PC-9 (cell line): ENCODE data around the gene CCR7.

ENCODE experiments used
- CTCF ChIP-seq: fragments of 200-600 bp; sonication (generic); conservative IDR thresholded peaks from 2 replicates; pipeline ENCODE4 v1.6.1; 2017; ENCODE audit warnings: mixed run types, antibody characterized with exemption, mild to moderate bottlenecking, moderate library complexity
- EZH2 ChIP-seq: fragments of 200-600 bp; sonication (generic); IDR thresholded peaks from 2 replicates; pipeline ENCODE4 v1.8.0; 2017; ENCODE audit warnings: antibody characterized with exemption, low read depth

DNA sequence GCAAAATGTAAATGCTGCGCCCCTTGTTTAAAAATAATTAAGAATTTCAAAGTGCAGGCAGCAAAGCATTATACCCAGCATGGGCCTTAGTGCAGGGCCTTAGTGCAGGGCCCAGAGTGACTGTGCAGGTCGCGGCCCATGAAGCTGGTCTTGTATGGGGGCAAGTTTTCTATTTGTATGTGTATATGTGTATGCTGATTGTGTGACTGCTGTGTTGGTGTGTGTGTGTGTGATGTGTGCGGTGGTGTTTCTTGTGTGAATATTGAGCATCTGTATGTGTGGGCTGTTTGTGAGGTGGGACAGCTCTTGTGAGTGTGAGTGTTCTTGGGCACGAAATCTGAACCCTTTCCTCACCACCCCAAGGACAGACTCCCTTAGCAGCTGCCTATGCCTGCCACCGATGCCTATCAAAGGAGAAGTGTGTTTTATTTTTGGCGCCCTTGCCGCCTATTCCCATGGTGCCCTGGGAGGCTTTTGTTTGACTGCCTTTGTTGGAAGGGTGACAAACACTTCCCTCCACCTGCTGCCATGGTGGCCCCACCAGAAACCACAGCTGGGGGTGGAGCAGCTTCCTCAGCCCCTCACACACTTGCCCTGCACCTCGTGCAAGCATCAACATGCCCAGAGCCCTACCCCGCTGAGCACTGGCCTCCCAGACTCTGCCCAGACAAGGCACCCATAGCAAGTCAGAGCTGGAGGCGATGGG, 18.0 kb downstream of the CCR7 start:
- TF ChIP-seq CTCF (no peak), EZH2 (no peak)
